OCI-LY3 (cell line): ENCODE data around the gene OR51V1.

ENCODE experiments used
- H2AFZ ChIP-seq: fragments of 200-600, 300-600 bp; shearing (Covaris generic); 2 replicates; pipeline ENCODE4 v1.6.0; 2014; ENCODE audit warnings: antibody characterized with exemption, low read depth, low read length
- H3K27ac ChIP-seq: fragments of 200-600, 300-600 bp; sonication (generic); 2 replicates; pipeline ENCODE4 v1.5.1; 2014; ENCODE audit warnings: mild to moderate bottlenecking, low read length, moderate library complexity, mixed read lengths
- H3K27me3 ChIP-seq: fragments of 200-600, 300-600 bp; sonication (generic); 2 replicates; pipeline ENCODE4 v1.6.1; 2014; ENCODE audit warnings: low read depth, low read length, mixed read lengths
- H3K36me3 ChIP-seq: fragments of 200-600, 300-600 bp; sonication (generic); replicated peaks from 2 replicates; pipeline ENCODE3; 2014; ENCODE audit warnings: low read depth, low read length, mixed read lengths
- H3K4me1 ChIP-seq: fragments of 300-600, 200-600 bp; sonication (generic); 2 replicates; pipeline ENCODE4 v1.6.1; 2014; ENCODE audit warnings: low read length, mixed read lengths
- H3K4me2 ChIP-seq: fragments of 200-600, 300-600 bp; sonication (generic); 2 replicates; pipeline ENCODE4 v1.6.1; 2014; ENCODE audit warnings: low read length, mixed read lengths
- H3K4me3 ChIP-seq: fragments of 300-600, 200-600 bp; sonication (generic); 2 replicates; pipeline ENCODE4 v1.5.1; 2014; ENCODE audit warnings: antibody characterized with exemption, mild to moderate bottlenecking, low read length, moderate library complexity
- H3K79me2 ChIP-seq: fragments of 300-600, 200-600 bp; shearing (Covaris generic); 2 replicates; pipeline ENCODE4 v1.6.1; 2014; ENCODE audit warnings: mild to moderate bottlenecking, low read length, mixed read lengths
- H3K9ac ChIP-seq: fragments of 300-600, 200-600 bp; shearing (Covaris generic); 2 replicates; pipeline ENCODE4 v1.6.0; 2014; ENCODE audit warnings: mild to moderate bottlenecking, low read length, moderate library complexity
- H3K9me3 ChIP-seq: fragments of 200-600, 300-600 bp; shearing (Covaris generic); 2 replicates; pipeline ENCODE4 v1.6.1; 2014; ENCODE audit warnings: low read length, mixed read lengths; ENCODE audit not compliant: insufficient read depth
- H4K20me1 ChIP-seq: fragments of 200-600, 300-600 bp; sonication (generic); 2 replicates; pipeline ENCODE4 v1.6.1; 2016; ENCODE audit warnings: low read length, mixed read lengths; ENCODE audit not compliant: insufficient read depth
- EZH2phosphoT487 ChIP-seq: fragments of 200-600 bp; shearing (Covaris generic); IDR thresholded peaks from 2 replicates; pipeline ENCODE4 v1.6.1; 2018; ENCODE audit warnings: antibody characterized with exemption, mixed run types, low read depth
- TF ChIP-seq, protein P1 (sequence below): fragments of 200-600, 300-600 bp; sonication (generic); IDR thresholded peaks from 2 replicates; pipeline ENCODE4 v1.5.1; 2014; ENCODE audit warnings: antibody characterized with exemption, low read length, low read depth

Gene OR51V1

DNA sequence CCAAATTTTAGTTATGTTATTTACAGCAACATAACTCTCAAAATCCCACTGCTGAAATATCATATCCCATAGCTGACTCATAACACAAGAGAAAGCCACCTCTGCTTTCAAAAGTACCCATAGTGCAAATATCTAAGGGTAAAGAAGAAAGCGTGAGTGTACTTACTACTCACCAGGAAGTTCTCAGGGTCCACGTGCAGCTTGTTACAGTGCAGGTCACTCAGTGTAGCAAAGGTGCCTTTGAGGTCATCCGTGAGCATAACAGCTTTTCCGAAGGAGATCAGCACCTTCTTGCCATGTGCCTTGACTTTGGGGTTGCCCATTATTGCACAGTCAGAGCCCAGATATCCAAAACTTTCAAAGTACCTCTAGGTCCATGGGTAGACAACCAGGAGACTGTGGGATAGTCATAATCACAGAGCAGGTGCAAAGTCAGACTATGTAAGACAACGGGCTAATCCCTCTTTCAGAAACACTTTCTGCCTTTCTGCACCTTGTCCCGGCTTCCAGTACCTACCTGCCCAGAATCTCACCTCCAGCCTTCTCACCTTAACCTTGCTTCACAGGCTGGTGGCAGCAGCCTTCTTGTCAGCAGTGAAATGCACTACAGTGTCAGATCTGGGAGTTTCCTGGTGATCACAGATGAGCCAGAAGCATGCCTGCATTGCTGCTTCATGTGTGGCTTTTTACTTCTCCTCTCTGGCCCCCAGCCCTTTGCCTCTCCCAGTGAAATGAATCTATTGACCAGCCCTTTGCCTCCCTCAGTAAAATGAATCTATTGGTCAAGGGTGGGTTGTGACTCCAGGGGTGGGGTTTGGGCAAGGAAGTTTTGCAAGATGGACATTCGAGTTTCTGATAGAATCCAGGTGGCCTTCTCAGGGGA, 42.7 kb upstream of the OR51V1 start:
- TF ChIP-seq, protein P1, sequence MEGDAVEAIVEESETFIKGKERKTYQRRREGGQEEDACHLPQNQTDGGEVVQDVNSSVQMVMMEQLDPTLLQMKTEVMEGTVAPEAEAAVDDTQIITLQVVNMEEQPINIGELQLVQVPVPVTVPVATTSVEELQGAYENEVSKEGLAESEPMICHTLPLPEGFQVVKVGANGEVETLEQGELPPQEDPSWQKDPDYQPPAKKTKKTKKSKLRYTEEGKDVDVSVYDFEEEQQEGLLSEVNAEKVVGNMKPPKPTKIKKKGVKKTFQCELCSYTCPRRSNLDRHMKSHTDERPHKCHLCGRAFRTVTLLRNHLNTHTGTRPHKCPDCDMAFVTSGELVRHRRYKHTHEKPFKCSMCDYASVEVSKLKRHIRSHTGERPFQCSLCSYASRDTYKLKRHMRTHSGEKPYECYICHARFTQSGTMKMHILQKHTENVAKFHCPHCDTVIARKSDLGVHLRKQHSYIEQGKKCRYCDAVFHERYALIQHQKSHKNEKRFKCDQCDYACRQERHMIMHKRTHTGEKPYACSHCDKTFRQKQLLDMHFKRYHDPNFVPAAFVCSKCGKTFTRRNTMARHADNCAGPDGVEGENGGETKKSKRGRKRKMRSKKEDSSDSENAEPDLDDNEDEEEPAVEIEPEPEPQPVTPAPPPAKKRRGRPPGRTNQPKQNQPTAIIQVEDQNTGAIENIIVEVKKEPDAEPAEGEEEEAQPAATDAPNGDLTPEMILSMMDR, result no peak
- no peak for TF ChIP-seq EZH2phosphoT487
- Histone ChIP-seq H3K4me2 (peak overlapping the region; percentile 7; the same call in 1 of the 2 replicates), H3K9me3 (no peaks in the 10 kb centered on the region), H3K36me3 (no peaks in the 10 kb centered on the region), H3K79me2 (no peaks in the 10 kb centered on the region), H2AFZ (no peak overlapping the region), H3K27me3 (no peaks in the 10 kb centered on the region), H3K9ac (no peak overlapping the region), H3K27ac (no peak overlapping the region), H4K20me1 (no peaks in the 10 kb centered on the region), H3K4me1 (peaks cover 4% of the 10 kb centered on the region), H3K4me3 (no peak overlapping the region)

DNA sequence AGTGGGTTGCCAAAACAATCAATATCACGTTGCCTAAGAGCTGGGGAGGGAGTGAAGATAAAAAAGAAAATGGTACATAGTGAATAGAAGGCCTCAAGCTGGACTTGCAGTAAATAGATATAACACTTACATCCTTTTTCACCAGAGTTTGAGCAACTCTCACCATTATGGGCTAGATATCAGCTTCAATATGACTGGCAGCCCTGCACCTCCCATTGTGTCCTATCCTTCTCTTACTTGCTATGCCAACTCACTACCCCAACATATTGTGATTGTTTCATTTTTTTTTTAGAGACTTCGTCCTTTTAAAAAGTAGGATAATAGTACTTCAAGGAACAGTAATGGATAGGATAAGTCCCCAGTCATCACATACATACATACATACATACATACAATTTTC, 41.7 kb upstream of the OR51V1 start:
- Histone ChIP-seq H4K20me1 (no peaks in the 10 kb centered on the region), H2AFZ (no peak overlapping the region), H3K27ac (no peak overlapping the region), H3K4me2 (no peak overlapping the region), H3K4me3 (no peak overlapping the region), H3K9me3 (no peaks in the 10 kb centered on the region), H3K9ac (no peak overlapping the region), H3K4me1 (peaks cover 4% of the 10 kb centered on the region), H3K79me2 (no peaks in the 10 kb centered on the region), H3K27me3 (no peaks in the 10 kb centered on the region), H3K36me3 (no peaks in the 10 kb centered on the region)
- TF ChIP-seq, protein P1, result no peak
- no peak for TF ChIP-seq EZH2phosphoT487

DNA sequence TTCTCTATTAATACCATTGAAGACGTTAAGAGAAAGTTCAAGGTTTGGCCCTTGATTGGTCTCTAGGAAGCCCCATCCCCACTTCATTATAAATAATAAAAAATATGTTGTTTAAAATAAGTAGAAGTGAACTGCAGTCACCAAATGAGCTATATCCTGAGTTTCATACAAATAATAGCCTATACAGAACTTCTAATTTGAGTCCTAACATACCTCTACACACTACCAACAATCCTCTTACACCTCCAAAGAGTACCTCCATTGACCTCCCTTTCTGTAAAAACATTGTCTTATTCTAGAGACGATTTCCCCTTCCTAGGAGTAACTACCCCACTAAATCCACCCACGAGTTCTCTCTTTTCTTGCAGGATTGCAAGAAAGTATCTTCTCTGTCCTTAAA, 41.0 kb upstream of the OR51V1 start:
- H3K79me2 ChIP-seq, result no peaks in the 10 kb centered on the region

DNA sequence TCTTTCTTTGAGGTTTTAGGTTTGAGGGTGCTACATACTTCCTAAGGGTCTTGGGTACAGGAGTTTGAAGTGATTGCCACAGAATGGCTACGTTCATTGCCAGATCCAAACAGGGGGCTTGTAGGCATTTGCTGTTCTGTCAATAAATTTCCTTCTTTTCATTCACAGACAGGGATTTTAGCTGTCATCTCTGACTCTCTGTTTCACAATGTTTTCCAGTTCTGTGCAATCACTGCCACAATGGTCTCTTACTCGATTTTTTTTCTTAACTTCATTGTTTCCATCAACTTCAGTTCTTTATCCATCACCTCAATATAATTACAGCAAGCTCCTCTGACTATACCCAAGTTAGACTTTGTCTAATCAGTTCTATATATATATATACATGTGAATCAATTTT, 40.0 kb upstream of the OR51V1 start:
- H3K4me2 ChIP-seq, result no peak overlapping the region
- no peaks in the 10 kb centered on the region for H3K79me2 ChIP-seq
- no peaks in the 10 kb centered on the region for H3K27me3 ChIP-seq
- no peak for TF ChIP-seq EZH2phosphoT487
- TF ChIP-seq, protein P1, result no peak
- no peak overlapping the region for H3K27ac ChIP-seq
- no peak overlapping the region for H3K4me3 ChIP-seq
- peaks cover 4% of the 10 kb centered on the region for H3K4me1 ChIP-seq
- no peak overlapping the region for H3K9ac ChIP-seq
- H2AFZ ChIP-seq, result no peak overlapping the region
- H3K9me3 ChIP-seq, result no peaks in the 10 kb centered on the region
- no peaks in the 10 kb centered on the region for H4K20me1 ChIP-seq
- no peaks in the 10 kb centered on the region for H3K36me3 ChIP-seq

More for the DNA sequence above, 41.0 kb upstream of the OR51V1 start:
- Histone ChIP-seq H3K27ac (no peak overlapping the region), H3K4me3 (no peak overlapping the region), H3K9me3 (no peaks in the 10 kb centered on the region), H3K4me2 (no peak overlapping the region), H4K20me1 (no peaks in the 10 kb centered on the region), H3K4me1 (peaks cover 4% of the 10 kb centered on the region), H2AFZ (no peak overlapping the region), H3K36me3 (no peaks in the 10 kb centered on the region), H3K9ac (no peak overlapping the region), H3K27me3 (no peaks in the 10 kb centered on the region)
- no peak for TF ChIP-seq EZH2phosphoT487
- TF ChIP-seq, protein P1, result no peak
